ENCODE measurements around the gene RNF4. TPM values are rescaled to one million over a fixed set of nuclear protein-coding genes. Genes with fewer than 3 reads are reported as not detected.
"Not testable (repeated sequence)": the region's sequence is repeated elsewhere in the genome, so short reads cannot be mapped to it uniquely, and the experiment has no call there.

RNF4 gene
- total RNA-seq, 2 donors from 2014 or later: 29.0 to 29.3 TPM

- Histone ChIP-seq H3K9me3 (no peaks in the 10 kb centered on the region), H3K36me3 (replicated peaks in 1 of 2; ENCODE audit: insufficient read depth in 1 of 2, low read depth in 2 of 2) (no peaks in the 10 kb centered on the region), H3K27ac (no peak overlapping the region), H3K4me3 (no peak overlapping the region), H3K27me3 (no peaks in the 10 kb centered on the region), H3K4me1 (peaks cover 14% of the 10 kb centered on the region)
- ATAC-seq (no peak), DNase-seq (no peak)
- TF ChIP-seq POLR2A (IDR thresholded peaks at IDR 0.05) (no peak), CTCF (IDR thresholded peaks at IDR 0.05) (no peak)
- 93 to 94% methylated on average over 7 of the region's 7 CpGs for WGBS, 2 donors
- intact Hi-C loops (cut with DNase I): no loop called here
Observed at GRCh38 chr4:2545321-2546013, 76.6 kb downstream of the RNF4 start.

- Histone ChIP-seq H3K4me3 (no peak overlapping the region), H3K4me1 (peaks cover 14% of the 10 kb centered on the region), H3K9me3 (no peaks in the 10 kb centered on the region), H3K27me3 (no peaks in the 10 kb centered on the region), H3K36me3 (replicated peaks in 1 of 2; ENCODE audit: insufficient read depth in 1 of 2, low read depth in 2 of 2) (no peaks in the 10 kb centered on the region), H3K27ac (no peak overlapping the region)
- no peak for ATAC-seq
- intact Hi-C loops (cut with DNase I): no loop called here
- TF ChIP-seq POLR2A (IDR thresholded peaks at IDR 0.05): no peak
- TF ChIP-seq CTCF (IDR thresholded peaks at IDR 0.05): no peak
- DNase-seq: no peak
Observed at GRCh38 chr4:2546286-2546823, 77.4 kb downstream of the RNF4 start.

- H3K36me3 ChIP-seq (replicated peaks in 1 of 2; ENCODE audit: insufficient read depth in 1 of 2, low read depth in 2 of 2); H3K27ac ChIP-seq; intact Hi-C loops (cut with DNase I); H3K4me1 ChIP-seq; H3K9me3 ChIP-seq; DNase-seq; H3K27me3 ChIP-seq; H3K4me3 ChIP-seq; ATAC-seq: not testable (repeated sequence)
- WGBS, 2 donors: 95 to 97% methylated on average over 15 to 16 of the region's 16 CpGs
Observed at GRCh38 chr4:2546961-2547691, 78.2 kb downstream of the RNF4 start.

GRCh38 chr4:2551118-2551517 is 82.2 kb downstream of the RNF4 start:
- ATAC-seq (no peak), DNase-seq (no peak)
- H3K9me3 ChIP-seq: no peaks in the 10 kb centered on the region
- H3K4me3 ChIP-seq: no peak overlapping the region
- no peak overlapping the region for H3K27ac ChIP-seq
- H3K4me1 ChIP-seq: no peaks in the 10 kb centered on the region
- intact Hi-C loops (cut with DNase I): no loop called here
- H3K36me3 ChIP-seq (replicated peaks in 1 of 2; ENCODE audit: insufficient read depth in 1 of 2, low read depth in 2 of 2): no peaks in the 10 kb centered on the region
- TF ChIP-seq CTCF (IDR thresholded peaks at IDR 0.05) (no peak), POLR2A (IDR thresholded peaks at IDR 0.05) (no peak)
- no peaks in the 10 kb centered on the region for H3K27me3 ChIP-seq

- TF ChIP-seq POLR2A (IDR thresholded peaks at IDR 0.05) (no peak), CTCF (IDR thresholded peaks at IDR 0.05) (no peak)
- WGBS, 2 donors: 96 to 98% methylated on average over 4 to 11 of the region's 11 CpGs
- Histone ChIP-seq H3K27me3 (no peaks in the 10 kb centered on the region), H3K4me1 (no peaks in the 10 kb centered on the region), H3K27ac (no peak overlapping the region), H3K9me3 (no peaks in the 10 kb centered on the region), H3K36me3 (replicated peaks in 1 of 2; ENCODE audit: insufficient read depth in 1 of 2, low read depth in 2 of 2) (no peaks in the 10 kb centered on the region), H3K4me3 (no peak overlapping the region)
- ATAC-seq (no peak), DNase-seq (peak in 1 of 4 donors; percentile 1)
- intact Hi-C loops (cut with DNase I): no loop called here
Observed at GRCh38 chr4:2552806-2553205, 83.9 kb downstream of the RNF4 start.

Data from body of pancreas (tissue), 4 donors.